ENCODE measurements around the gene CREB5.

GRCh38 chr7:28706584-28706983, 294.3 kb downstream of the CREB5 start:
- no peak for TF ChIP-seq CTCF (conservative IDR thresholded peaks at IDR 0.05; ENCODE audit: low read depth in 2 of 2)
- TF ChIP-seq, protein P1, sequence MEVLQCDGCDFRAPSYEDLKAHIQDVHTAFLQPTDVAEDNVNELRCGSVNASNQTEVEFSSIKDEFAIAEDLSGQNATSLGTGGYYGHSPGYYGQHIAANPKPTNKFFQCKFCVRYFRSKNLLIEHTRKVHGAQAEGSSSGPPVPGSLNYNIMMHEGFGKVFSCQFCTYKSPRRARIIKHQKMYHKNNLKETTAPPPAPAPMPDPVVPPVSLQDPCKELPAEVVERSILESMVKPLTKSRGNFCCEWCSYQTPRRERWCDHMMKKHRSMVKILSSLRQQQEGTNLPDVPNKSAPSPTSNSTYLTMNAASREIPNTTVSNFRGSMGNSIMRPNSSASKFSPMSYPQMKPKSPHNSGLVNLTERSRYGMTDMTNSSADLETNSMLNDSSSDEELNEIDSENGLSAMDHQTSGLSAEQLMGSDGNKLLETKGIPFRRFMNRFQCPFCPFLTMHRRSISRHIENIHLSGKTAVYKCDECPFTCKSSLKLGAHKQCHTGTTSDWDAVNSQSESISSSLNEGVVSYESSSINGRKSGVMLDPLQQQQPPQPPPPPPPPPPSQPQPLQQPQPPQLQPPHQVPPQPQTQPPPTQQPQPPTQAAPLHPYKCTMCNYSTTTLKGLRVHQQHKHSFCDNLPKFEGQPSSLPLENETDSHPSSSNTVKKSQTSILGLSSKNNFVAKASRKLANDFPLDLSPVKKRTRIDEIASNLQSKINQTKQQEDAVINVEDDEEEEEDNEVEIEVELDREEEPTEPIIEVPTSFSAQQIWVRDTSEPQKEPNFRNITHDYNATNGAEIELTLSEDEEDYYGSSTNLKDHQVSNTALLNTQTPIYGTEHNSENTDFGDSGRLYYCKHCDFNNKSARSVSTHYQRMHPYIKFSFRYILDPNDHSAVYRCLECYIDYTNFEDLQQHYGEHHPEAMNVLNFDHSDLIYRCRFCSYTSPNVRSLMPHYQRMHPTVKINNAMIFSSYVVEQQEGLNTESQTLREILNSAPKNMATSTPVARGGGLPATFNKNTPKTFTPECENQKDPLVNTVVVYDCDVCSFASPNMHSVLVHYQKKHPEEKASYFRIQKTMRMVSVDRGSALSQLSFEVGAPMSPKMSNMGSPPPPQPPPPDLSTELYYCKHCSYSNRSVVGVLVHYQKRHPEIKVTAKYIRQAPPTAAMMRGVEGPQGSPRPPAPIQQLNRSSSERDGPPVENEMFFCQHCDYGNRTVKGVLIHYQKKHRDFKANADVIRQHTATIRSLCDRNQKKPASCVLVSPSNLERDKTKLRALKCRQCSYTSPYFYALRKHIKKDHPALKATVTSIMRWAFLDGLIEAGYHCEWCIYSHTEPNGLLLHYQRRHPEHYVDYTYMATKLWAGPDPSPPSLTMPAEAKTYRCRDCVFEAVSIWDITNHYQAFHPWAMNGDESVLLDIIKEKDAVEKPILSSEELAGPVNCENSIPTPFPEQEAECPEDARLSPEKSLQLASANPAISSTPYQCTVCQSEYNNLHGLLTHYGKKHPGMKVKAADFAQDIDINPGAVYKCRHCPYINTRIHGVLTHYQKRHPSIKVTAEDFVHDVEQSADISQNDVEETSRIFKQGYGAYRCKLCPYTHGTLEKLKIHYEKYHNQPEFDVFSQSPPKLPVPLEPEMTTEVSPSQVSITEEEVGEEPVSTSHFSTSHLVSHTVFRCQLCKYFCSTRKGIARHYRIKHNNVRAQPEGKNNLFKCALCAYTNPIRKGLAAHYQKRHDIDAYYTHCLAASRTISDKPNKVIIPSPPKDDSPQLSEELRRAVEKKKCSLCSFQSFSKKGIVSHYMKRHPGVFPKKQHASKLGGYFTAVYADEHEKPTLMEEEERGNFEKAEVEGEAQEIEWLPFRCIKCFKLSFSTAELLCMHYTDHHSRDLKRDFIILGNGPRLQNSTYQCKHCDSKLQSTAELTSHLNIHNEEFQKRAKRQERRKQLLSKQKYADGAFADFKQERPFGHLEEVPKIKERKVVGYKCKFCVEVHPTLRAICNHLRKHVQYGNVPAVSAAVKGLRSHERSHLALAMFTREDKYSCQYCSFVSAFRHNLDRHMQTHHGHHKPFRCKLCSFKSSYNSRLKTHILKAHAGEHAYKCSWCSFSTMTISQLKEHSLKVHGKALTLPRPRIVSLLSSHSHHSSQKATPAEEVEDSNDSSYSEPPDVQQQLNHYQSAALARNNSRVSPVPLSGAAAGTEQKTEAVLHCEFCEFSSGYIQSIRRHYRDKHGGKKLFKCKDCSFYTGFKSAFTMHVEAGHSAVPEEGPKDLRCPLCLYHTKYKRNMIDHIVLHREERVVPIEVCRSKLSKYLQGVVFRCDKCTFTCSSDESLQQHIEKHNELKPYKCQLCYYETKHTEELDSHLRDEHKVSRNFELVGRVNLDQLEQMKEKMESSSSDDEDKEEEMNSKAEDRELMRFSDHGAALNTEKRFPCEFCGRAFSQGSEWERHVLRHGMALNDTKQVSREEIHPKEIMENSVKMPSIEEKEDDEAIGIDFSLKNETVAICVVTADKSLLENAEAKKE (CRISPR knock-in tag; IDR thresholded peaks at IDR 0.05), result no peak
